Trophoblast cell (in vitro differentiated cells and primary cell): ENCODE measurements around the gene NSRP1.
A peak's percentile ranks its signal among the peaks of the same experiment; 100 is the strongest.

ENCODE experiments used
- DNase-seq, 2 donors: peaks; one replicate each; pipeline ENCODE4 v3.0.0-alpha.2; 2016
- H2AFZ ChIP-seq: 2 replicates; pipeline ENCODE4 v1.6.1; 2013; ENCODE audit warnings: low read length, moderate library complexity, mild to moderate bottlenecking; ENCODE audit not compliant: insufficient read depth, poor library complexity
- H2AK5ac ChIP-seq: 2 replicates; pipeline ENCODE4 v1.6.1; 2013; ENCODE audit warnings: mild to moderate bottlenecking, low read length
- H2BK120ac ChIP-seq: 2 replicates; pipeline ENCODE4 v1.6.1; 2013; ENCODE audit warnings: low read length, mild to moderate bottlenecking, moderate library complexity; ENCODE audit not compliant: insufficient read depth, poor library complexity
- H2BK12ac ChIP-seq: 2 replicates; pipeline ENCODE4 v1.6.1; 2013; ENCODE audit warnings: mild to moderate bottlenecking, low read length, moderate library complexity
- H2BK5ac ChIP-seq: 2 replicates; pipeline ENCODE4 v1.6.1; 2013; ENCODE audit warnings: low read length, low read depth, moderate library complexity, mild to moderate bottlenecking; ENCODE audit not compliant: poor library complexity
- H3K14ac ChIP-seq: 2 replicates; pipeline ENCODE4 v1.6.1; 2013; ENCODE audit warnings: mild to moderate bottlenecking, low read length
- H3K18ac ChIP-seq: 2 replicates; pipeline ENCODE4 v1.6.1; 2013; ENCODE audit warnings: mild to moderate bottlenecking, low read length
- H3K23ac ChIP-seq: 2 replicates; pipeline ENCODE4 v1.6.1; 2013; ENCODE audit warnings: low read length
- H3K27ac ChIP-seq: 2 replicates; pipeline ENCODE4 v1.5.1; 2013; ENCODE audit warnings: low read depth, mild to moderate bottlenecking, inconsistent platforms, low read length, moderate library complexity
- H3K27me3 ChIP-seq: 2 replicates; pipeline ENCODE4 v1.6.1; 2013; ENCODE audit warnings: inconsistent platforms, mild to moderate bottlenecking, low read length, moderate library complexity; ENCODE audit not compliant: insufficient read depth
- H3K36me3 ChIP-seq, 2 experiments: 1 replicate in 1 of 2; 2 replicates in 1 of 2; pipeline ENCODE4 v1.6.1; 2013; ENCODE audit warnings: low read length in 2 of 2, mild to moderate bottlenecking in 2 of 2, moderate library complexity in 1 of 2; ENCODE audit not compliant: insufficient read depth in 2 of 2, control insufficient read depth in 1 of 2
- H3K4ac ChIP-seq: 2 replicates; pipeline ENCODE4 v1.6.1; 2013; ENCODE audit warnings: low read depth, mild to moderate bottlenecking, low read length, moderate library complexity
- H3K4me1 ChIP-seq, 2 experiments: 1 replicate in 1 of 2; 2 replicates in 1 of 2; pipeline ENCODE4 v1.6.1; 2013; ENCODE audit warnings: low read length in 2 of 2, mild to moderate bottlenecking in 2 of 2, moderate library complexity in 1 of 2; ENCODE audit not compliant: insufficient read depth in 2 of 2, control insufficient read depth in 1 of 2
- H3K4me2 ChIP-seq: 2 replicates; pipeline ENCODE4 v1.6.1; 2013; ENCODE audit warnings: inconsistent platforms, mild to moderate bottlenecking, low read length, moderate library complexity
- H3K4me3 ChIP-seq: 2 replicates; pipeline ENCODE4 v1.5.1; 2013; ENCODE audit warnings: mild to moderate bottlenecking, low read depth, low read length, inconsistent platforms
- H3K79me1 ChIP-seq: one replicate; pipeline ENCODE4 v1.6.1; 2013; ENCODE audit warnings: low read length
- H3K79me2 ChIP-seq: 2 replicates; pipeline ENCODE4 v1.6.1; 2013; ENCODE audit warnings: low read length, mild to moderate bottlenecking; ENCODE audit not compliant: control insufficient read depth, insufficient read depth, poor library complexity
- H3K9ac ChIP-seq: 2 replicates; pipeline ENCODE4 v1.6.1; 2013; ENCODE audit warnings: mild to moderate bottlenecking, low read length
- H3K9me3 ChIP-seq: 2 replicates; pipeline ENCODE4 v1.6.1; 2013; ENCODE audit warnings: low read depth, mild to moderate bottlenecking, control low read depth, inconsistent platforms, low read length; ENCODE audit not compliant: insufficient read depth
- H4K12ac ChIP-seq: 2 replicates; pipeline ENCODE4 v1.6.1; 2013; ENCODE audit warnings: low read depth, mild to moderate bottlenecking, low read length, moderate library complexity
- H4K8ac ChIP-seq: 2 replicates; pipeline ENCODE4 v1.6.1; 2013; ENCODE audit warnings: low read depth, mild to moderate bottlenecking, low read length, moderate library complexity
- H4K91ac ChIP-seq: one replicate; pipeline ENCODE4 v1.6.1; 2013; ENCODE audit warnings: low read depth, mild to moderate bottlenecking, low read length, moderate library complexity
- WGBS: extraction: QIAGEN DNeasy Blood & Tissue Kit; methylation state at CpG from one replicate; pipeline ENCODE4 v1.1.7; 2013; ENCODE audit warnings: missing lambda C conversion rate; ENCODE audit not compliant: insufficient read length, insufficient coverage; ENCODE audit errors: extremely low coverage; 5-methylcytosine and 5-hydroxymethylcytosine counted together

NSRP1 gene

DNA sequence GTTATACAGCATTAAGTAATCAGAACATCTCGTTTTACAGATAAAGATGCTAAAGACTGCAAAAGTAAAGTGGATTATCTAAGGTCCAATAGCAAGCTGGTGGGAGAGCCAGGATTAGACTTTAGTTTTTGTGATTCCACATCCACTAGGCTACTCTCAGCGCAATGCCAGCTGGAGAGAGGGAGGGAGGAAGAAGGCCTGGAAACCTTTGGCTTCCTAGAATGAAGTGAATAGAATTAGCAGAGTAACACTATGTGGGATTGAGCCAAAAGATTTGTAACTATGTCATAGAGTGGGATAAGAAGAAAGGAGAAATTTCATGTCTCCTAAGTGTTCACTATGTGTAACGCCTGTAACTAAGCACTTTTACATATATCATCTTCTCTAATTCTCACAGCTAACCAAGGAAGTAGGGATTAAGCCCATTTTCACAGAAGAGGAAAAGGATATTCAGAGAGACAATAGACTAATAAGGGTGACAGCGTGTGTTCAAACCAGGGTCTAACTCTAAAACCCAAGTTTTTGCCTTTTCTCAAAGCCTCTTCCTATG lies 25.4 kb upstream of the NSRP1 start:
- Histone ChIP-seq H3K79me2 (no peaks in the 10 kb centered on the region), H3K9ac (no peak overlapping the region), H2AK5ac (no peak overlapping the region), H3K79me1 (no peaks in the 10 kb centered on the region), H3K4me3 (no peak overlapping the region), H2BK12ac (no peak overlapping the region), H3K23ac (no peak overlapping the region), H3K4me1 (no peaks in the 10 kb centered on the region), H2BK5ac (no peak overlapping the region), H2AFZ (no peak overlapping the region), H3K18ac (no peak overlapping the region), H4K12ac (no peak overlapping the region), H2BK120ac (no peak overlapping the region), H3K27me3 (no peaks in the 10 kb centered on the region), H3K27ac (no peak overlapping the region), H3K9me3 (no peaks in the 10 kb centered on the region), H3K4ac (no peak overlapping the region), H3K4me2 (no peak overlapping the region), H3K14ac (no peak overlapping the region), H4K91ac (no peak overlapping the region), H4K8ac (no peak overlapping the region), H3K36me3 (no peaks in the 10 kb centered on the region)
- no peak for DNase-seq
- WGBS, result no CpG with 5 or more reads among the region's 4 CpGs

GRCh38 chr17:30091771-30092170 lies 24.8 kb upstream of the NSRP1 start:
- Histone ChIP-seq H2BK12ac (no peak overlapping the region), H3K14ac (no peak overlapping the region), H3K79me1 (no peaks in the 10 kb centered on the region), H3K9ac (no peak overlapping the region), H2AK5ac (no peak overlapping the region), H3K4me2 (no peak overlapping the region), H3K18ac (no peak overlapping the region), H3K4ac (no peak overlapping the region), H2BK5ac (no peak overlapping the region), H3K27me3 (no peaks in the 10 kb centered on the region), H3K36me3 (no peaks in the 10 kb centered on the region), H2BK120ac (no peak overlapping the region), H3K23ac (no peak overlapping the region), H4K91ac (no peak overlapping the region), H3K79me2 (no peaks in the 10 kb centered on the region), H2AFZ (no peak overlapping the region), H3K4me1 (no peaks in the 10 kb centered on the region), H3K9me3 (no peaks in the 10 kb centered on the region), H3K4me3 (no peak overlapping the region), H3K27ac (no peak overlapping the region), H4K8ac (no peak overlapping the region), H4K12ac (no peak overlapping the region)
- no CpG with 5 or more reads among the region's 6 CpGs for WGBS
- peak; percentile 45 to 63 for DNase-seq

DNA sequence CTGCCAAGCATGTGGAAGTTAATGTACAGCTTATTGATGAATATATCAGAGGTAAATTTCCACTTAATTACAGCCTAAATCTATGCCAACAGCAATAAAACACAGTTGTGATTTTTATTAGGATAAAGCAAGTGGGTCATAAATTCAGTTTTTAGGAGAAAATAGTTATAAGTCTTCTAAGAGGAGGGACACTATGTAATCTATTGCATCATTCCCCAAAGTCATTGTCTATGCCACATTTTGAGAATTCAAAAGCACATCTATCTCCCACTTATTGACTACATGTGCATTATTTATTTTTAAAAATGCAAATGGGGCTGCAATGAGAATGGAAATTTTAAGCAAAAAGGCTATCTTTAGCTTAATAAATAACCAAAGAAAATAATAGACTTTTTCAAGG lies 23.7 kb upstream of the NSRP1 start:
- Histone ChIP-seq H2AFZ (no peak overlapping the region), H3K27me3 (no peaks in the 10 kb centered on the region)
- DNase-seq, result no peak

GRCh38 chr17:30093463-30094147 lies 23.0 kb upstream of the NSRP1 start:
- Histone ChIP-seq H2BK5ac (no peak overlapping the region), H4K12ac (no peak overlapping the region), H3K14ac (no peak overlapping the region), H3K9ac (no peak overlapping the region), H4K91ac (no peak overlapping the region), H3K23ac (no peak overlapping the region), H3K4me3 (no peak overlapping the region), H3K36me3 (no peaks in the 10 kb centered on the region), H2BK120ac (no peak overlapping the region), H2AFZ (no peak overlapping the region), H3K18ac (no peak overlapping the region), H3K27ac (no peak overlapping the region), H4K8ac (no peak overlapping the region), H3K4me1 (no peaks in the 10 kb centered on the region), H3K9me3 (no peaks in the 10 kb centered on the region), H3K79me2 (no peaks in the 10 kb centered on the region), H3K27me3 (no peaks in the 10 kb centered on the region), H3K4me2 (no peak overlapping the region), H2BK12ac (no peak overlapping the region), H2AK5ac (no peak overlapping the region), H3K79me1 (no peaks in the 10 kb centered on the region), H3K4ac (no peak overlapping the region)
- peak; percentile 47 to 85 for DNase-seq
- WGBS, result no CpG with 5 or more reads among the region's 12 CpGs

More for the DNA sequence above, 23.7 kb upstream of the NSRP1 start:
- Histone ChIP-seq H3K9me3 (no peaks in the 10 kb centered on the region), H3K36me3 (no peaks in the 10 kb centered on the region), H4K12ac (no peak overlapping the region), H3K4me3 (no peak overlapping the region), H2AK5ac (no peak overlapping the region), H3K79me1 (no peaks in the 10 kb centered on the region), H3K27ac (no peak overlapping the region), H2BK12ac (no peak overlapping the region), H3K9ac (no peak overlapping the region), H3K79me2 (no peaks in the 10 kb centered on the region), H3K4me1 (no peaks in the 10 kb centered on the region), H3K4ac (no peak overlapping the region), H4K8ac (no peak overlapping the region), H2BK5ac (no peak overlapping the region), H3K14ac (no peak overlapping the region), H3K23ac (no peak overlapping the region), H4K91ac (no peak overlapping the region), H3K18ac (no peak overlapping the region), H3K4me2 (no peak overlapping the region), H2BK120ac (no peak overlapping the region)
